NOMO-1 (cell line): ENCODE measurements around the gene SCEL.
A peak's percentile ranks its signal among the peaks of the same experiment; 100 is the strongest.

Source experiments
- DNase-seq, 2 experiments: peaks; one replicate each; lab custom pipeline; 2025; ENCODE audit not compliant: unreplicated experiment in 2 of 2; lab: John Stamatoyannopoulos, UW

The SCEL gene

DNA sequence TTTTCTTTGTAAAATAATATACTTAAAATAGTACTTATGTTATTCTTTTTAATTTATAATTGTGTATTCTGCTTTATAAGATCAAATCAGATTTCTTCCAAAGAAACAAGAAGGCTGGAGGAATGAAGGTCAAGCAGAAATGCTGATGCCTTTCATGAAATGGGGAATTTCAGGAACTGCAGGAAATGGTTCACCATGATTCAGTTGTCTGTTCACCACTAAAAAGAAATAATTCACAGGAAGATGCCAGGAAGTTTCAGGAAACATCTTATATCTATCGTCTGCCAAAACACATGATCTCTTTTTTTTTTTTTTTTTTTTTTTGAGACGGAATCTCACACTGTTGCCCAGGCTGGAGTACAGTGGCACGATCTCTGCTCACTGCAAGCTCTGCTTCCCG lies 15.7 kb upstream of the SCEL start:
- no peak for DNase-seq

DNA sequence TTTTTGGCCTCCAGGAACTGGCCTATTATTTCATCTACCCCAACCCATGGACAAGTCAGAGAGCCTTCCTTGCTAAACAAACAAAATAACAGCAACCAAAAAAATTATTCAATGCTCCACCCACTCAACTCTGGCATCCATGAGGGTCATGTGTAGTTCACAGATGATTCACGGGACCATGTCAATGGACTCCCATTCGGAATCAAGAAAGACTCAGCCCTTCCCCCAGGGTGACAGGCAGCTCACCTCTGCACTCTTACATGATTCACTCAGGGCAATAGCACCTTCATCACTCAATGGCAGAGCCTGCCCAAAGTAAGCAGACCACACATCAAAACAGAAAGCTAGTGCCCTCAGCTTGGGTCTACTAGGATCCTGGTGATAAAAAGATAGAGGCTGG lies 14.3 kb upstream of the SCEL start:
- DNase-seq = no peak

DNA sequence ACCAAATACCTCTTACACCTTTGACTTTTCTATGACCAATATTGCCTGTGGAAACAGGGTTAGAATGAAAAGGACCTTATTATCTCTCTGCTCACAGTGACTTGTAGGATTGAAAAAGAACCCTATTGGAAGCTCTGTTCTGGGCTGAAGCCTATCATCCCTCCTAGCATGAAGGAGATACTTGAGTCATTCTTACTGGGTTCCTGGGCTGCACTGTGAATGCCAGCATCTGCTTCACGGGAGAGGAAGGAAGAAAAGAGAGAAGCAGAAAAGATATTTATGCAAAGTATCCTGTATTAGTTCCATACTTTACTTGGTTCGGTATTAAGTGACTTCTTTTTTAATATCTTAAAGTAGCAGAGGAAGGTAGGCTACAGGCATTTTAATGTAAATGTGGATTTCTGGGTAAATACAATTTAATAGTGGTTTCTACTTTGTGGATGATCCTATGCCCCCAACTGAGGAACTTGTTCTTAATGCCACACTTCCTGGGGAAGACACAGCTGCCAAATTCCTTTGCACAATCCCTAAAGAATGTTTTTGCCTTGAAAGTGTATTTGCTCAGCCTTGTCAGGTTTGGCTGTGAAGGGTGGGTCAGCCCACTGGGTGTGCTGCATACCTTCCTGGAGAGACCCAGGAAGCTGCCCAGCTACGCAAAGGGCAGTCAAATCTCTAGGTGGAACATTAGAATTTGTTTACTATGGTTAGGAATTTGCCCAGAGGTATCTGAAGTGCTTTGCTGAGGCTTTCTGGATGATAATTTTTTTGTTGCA lies 13.7 kb upstream of the SCEL start:
- no peak for DNase-seq

DNA sequence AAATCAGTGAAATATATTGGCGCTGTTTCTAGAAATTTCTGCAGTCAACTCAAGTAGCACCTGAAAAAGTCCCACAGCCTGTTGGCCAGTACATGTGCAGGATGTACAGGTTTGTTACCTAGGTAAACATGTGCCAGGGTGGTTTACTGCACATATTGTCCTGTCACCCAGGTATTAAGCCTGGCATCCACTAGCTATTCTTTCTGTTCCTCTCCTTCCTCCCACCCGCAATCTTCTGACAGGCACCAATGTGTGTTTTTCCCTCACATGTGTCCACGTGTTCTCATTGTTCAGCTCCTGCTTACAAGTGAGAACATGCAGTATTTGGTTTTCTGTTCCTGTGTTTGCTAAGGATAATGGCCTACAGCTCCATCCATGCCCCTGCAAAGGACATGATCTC lies 13.1 kb upstream of the SCEL start:
- no peak for DNase-seq

DNA sequence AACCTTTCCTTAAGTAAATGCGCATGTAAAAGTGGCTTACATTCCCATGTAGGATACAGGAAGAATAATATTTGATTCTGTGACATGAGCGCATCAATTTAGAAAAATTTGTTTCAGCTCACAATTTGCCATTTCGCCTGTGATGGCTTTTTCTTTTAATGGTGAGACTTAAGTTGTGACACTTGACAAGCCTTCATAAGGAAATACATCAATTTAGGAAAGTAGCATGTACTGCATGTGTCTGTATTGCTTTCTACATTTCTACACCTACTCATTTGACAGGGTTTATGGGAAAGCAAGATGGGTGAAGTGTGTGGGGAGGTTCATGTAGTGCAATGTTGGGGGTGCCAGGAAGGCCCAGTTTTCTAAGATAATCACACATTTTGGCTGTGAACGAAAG lies 12.1 kb upstream of the SCEL start:
- DNase-seq = no peak

DNA sequence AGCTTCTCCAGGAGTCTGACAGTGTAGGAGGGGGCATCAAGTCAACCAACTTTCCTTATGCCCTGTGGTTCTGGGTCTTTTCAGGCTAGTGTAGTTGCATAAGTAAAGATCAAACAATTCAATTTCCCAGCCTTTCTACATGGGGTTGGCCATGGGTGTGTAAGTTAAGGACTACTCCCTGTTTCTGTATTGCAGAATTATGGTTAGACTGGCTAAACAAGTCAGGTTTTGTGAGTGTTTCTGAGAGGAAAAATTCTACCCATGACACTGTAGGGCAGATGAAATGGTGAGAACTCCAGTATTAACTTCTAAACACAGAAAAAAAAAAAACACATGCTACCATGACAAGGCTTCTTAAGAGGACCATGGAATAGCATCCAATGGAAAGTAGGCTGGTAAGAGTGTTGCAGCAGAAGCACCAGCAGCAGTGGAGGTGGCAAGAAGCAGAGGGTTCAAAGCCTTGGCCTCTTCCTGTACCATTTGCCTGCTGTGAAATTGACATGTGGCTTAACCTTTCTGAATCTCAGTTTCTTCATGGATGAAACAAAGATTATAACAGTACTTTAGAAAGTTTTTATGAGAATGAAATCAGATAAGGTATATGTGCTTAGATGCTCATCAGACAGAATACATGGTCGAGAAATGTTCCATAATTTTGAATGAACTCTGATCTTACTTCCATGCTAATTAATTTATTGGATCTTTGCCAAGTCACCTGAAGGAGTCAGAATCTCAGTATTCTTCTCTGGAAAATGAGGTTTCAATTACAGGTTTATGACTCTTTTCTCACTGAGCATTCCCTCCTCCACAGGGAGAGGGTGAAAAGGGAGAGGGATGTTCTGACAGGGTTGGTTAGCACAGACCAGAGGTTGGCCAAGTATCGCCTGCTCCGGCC lies 11.4 kb upstream of the SCEL start:
- DNase-seq = no peak

DNA sequence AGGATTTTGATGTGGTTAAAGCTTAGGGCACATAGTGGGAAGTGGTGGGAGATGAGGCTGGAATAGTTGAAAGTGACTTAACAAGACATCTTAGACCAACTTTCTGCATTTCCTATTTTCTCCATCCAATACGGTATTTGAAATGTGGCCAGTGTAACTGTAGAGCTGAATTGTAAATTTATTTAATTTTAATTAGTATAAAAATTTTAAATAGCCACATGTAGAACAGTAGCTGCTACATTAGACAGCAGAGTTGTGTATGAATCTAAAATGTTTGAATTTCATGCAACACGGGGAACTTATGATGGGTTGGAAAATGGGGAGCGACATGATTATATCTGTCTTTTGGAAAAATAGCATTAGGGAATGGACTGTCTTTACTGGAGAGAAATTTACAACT lies 7.1 kb upstream of the SCEL start:
- DNase-seq = no peak

DNA sequence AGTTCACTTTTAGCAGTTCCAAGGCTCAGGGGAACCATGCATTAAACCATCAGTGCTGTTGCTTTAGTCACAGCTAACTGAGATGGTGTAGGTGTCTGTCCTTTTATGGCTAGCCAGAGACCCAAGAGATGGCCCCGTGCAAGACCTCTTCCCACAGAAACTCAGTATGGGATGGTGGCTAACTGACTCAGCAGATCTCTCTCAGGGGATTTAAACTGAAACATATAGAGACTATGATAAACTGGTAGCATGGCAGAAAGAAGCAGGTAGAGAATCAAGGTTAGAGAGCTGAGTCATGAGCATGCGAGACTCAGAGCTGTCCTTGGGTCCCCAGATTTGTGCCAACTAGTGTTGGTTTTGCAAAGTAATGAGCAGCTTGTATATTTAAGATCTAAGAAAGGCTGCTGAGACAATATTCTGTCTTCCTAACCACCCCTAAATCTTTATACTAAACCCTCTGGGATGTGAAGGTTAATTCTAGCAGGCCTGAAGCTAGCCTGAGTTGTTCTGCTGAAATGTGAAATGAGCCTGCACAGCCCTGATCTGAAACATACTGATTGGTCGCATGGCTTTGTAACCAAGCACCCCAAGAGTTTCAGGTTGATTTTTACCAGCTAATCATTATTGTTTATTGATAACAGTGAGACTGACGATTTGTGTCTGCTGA lies 6.5 kb upstream of the SCEL start:
- DNase-seq = no peak

DNA sequence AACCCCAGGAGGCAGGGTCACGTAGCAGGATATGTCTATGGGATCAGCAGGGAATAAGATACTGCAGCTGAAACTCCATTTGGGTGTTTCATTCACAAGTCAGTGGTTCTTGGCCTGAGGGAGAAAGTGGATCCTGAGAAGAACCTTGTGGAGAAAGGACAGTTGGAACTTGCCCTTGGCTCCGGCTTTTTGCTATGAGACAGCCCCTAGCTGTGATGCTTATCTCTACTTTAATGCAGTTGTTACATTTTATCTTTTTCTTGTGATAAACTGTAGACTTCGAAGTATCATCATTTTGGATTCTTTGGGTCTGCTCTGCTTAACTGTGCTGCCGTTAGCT lies 6.0 kb upstream of the SCEL start:
- DNase-seq = no peak

DNA sequence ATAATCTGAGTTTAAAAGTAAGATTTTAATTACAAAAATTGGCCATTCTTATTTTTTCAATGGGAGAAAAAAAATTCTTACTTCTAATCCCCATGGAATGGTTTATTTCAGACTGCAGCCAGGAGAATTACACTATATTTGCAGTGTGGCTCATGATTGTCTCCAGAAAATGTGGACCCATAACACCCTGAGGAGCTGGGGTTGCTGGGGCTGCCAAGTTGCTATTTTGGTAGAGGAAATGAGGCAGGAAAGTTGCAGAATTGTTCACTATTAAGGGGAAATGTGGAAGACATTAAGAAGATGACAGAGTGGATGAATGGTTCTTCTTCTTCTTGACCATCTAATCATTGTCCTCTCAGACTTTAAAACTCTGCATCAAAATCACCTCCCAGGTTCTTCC lies 4.6 kb upstream of the SCEL start:
- no peak for DNase-seq

DNA sequence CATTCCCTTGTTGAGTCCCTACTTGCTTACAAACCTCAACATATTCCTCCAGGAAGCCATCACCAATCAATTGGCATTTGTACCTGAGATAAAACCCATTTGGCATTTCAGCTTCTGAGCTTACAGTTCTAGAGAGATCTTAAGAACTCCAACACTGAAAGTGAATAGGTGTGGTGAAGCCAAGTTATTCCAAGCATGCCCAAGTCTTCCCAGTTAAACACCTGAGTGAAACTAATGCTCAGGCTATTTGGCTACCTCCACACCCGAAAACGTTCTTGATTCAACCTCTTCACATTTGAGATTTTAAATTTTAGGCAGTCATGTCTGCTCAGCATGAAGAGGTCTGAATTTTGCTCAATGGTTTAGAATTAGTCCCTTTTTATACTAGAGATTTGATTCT lies 2.5 kb upstream of the SCEL start:
- no peak for DNase-seq

DNA sequence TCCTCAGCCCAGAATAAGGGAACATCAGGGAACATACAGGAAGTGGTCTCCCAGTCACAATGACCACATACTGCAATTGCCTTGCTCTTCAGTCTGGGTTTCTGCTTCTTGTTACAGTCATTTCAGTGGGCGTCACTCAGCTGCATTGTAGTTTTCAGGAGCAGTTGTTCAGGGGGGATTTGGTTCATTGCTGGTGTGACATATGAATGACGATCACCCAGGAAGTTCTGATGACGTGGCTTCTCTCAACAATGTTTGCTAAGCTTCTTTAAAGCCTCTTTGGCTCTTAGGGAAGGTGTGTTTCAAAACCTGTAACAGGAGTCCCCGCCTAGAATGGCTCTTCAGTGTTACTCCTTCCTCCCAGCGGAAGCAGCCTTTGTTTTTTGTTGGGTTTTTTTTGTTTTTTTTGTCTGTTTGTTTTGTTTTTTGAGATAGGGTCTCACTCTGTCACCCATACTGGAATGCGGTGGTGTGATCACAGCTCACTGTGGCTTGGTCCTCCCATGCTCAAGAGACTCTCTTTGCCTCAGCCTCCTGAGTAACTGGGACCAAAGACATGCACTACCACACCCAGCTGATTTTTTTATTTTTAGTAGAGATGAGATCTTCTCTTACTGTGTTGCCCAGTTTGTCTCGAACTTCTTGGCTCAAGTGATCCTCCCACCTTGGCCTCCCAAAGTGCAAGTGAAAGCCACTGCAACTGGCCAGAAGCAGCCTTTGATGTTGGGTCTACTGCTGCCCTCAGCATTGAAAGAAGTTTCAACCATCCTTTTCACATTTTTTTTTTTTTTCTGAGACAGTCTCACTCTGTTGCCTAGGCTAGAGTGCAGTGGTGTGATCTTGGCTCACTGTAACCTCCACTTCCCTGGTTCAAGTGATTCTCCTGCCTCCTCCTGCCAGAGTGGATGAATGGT lies 1.4 kb upstream of the SCEL start:
- no peak for DNase-seq

DNA sequence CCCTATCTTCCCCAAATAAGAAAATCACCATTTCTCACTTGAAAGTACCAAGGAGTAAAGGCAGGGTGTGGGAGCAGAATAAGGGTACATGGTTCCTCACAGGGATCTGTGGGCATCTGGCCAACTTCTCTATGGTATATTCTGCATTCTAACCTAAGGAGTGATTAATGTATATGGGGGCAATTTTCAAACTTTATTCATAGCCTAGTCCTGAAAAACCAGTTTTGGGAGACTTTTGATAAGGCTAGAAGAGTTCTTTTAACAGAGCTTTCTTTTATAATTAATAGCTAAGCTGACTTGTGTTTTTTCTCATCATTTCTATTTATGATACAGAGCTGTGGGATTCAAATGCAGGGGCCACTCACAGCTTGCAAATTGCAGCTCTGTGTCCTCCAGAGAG lies 852 bp downstream of the SCEL start:
- DNase-seq = no peak

DNA sequence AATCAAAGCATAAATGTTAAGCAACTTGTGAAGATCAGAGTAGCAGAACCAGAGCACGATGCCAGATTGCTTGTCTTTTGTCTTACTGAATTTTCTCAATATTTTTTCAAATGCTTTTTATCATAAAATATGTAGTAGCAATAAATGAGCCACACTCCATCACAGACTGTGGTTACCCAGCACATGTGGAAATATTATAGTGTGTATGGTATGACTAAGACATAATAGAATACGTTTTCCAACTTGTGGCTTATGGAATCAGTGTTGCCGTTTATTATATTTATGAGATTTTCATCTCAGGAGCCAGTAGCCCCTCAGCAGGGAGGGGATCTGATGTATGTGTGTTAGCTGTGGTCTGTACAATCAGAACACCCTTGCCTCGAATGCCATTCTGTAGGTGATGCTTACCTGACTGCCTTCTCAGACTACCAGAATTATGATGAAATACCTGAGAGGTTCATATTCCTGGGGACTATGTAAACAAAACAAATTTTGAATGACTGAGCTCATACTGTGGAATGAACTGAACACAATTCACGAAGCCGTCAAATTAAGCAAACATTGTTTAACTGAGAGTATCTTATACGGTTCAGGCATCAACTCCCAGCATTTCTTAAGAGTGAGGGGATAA lies 1.9 kb downstream of the SCEL start:
- no peak for DNase-seq

DNA sequence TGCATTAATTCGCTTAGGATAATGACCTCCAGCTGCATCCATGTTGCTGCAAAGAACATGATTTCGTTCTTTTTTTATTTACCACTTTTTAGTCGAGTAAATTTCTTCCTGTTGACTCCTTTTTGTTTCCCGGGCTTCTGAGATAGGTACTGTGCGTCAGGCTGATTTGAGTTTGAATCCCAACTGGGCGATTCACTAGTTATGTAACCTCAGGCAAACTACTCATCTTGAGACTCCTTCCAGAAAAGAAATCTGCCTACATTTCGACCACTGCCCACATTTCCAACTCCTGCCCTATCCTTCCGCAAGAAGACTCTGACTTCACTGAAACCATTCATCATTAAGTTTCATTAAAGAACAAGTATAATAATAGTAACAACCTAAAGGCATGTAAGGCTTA lies 8.2 kb downstream of the SCEL start:
- DNase-seq = no peak

DNA sequence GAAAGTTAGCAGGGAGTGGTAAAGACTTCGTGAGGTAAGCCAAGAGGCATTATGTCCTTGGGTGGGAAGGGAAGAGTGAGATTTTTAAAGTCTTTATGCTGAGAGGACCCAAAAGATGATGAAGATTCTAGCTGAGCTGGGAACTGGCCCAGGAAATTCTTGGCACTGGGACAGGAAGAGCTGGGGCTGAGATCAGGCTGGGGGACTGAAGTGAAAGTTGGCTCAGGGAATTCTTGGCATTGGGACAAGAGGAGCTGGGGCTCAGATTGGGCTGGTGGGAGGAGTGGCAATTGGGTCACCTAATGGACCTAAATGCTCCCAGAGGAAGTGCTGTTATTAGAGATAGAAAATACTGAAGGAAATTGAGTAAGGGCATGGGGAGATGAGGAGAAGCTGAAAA lies 8.8 kb downstream of the SCEL start:
- DNase-seq = no peak

DNA sequence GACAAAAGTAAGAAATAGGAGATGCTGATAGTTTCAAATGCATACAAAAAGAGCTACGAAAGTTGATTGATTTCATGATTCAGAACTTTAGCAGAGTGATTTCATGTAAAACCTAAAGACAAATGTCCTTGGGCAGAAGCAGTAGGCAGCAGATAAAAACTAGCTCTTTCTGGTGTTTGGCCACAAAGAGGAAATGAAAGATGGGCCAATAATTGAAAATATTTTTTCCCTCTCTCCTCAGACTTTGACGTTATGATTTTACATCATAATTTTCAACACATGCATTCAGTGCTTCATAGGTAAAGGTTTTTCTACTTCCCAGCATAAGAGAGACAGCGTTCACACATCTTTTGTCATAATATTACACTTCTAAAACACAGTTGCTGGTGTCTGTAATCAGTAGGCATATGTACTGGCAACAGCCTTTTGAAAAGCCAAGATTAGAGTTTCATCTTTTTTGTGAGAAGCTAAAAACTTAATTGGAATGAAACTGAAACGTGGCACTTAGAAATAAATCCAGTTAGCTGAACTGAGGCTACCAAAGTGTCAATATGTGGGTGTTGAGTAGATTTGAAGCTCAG lies 9.3 kb downstream of the SCEL start:
- DNase-seq = peak; percentile 61 to 82

DNA sequence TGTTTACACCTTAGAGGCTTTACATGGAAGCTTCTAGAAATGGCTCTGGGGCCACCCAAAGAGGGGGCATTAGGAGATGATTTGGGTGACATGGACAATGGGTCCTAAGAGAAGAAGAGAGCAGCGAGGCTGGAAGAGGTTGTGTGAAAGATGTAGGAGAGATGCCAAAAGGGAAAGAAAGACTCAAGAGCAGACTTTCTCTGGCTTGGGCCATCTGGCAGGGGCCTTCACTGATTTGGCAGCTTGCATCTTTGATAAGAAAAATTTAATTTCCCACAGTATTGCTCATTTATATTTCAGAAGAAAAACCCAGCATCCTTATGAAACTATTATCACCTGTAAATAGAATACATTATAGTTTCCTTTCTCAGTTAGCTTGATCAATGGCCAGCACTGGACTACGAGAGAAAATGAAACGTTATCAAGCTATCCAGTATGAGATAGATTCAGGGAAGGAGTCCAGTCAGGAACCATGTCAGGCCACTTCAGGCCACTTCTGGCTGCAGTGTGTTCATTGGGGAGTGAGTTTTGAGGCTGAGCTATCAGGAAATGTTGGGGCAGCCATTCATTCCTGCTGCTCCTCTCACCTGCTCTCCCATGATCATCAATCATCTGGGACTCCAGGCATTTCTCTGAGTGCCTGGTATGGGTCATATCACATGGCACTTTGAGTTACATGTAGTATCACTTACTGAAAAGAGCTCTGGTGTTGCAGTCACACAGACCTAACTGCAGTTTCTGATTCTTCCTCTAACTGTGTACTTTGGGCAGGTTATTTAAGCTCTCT lies 10.3 kb downstream of the SCEL start:
- DNase-seq = no peak

DNA sequence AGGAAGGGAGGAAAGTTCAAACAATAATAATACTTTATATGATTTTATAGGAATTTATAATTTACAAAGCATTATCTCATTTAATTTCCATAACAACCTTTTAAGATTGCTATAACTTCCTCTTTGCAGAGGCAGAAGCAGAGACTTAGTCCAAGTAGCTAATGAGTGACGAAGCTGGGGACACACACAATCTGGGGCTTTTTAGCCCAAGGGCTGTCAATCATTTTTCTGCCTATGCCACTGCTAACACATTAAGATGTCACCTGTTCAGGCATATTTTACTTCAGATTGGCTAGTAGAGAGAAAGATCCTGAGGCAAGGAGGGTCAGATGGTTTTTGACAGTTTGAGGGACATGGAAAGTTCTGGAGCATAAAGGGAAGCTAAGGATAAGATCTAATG lies 12.6 kb downstream of the SCEL start:
- no peak for DNase-seq
